Activated naive CD4-positive, alpha-beta T cell treated with anti-CD3 and anti-CD28 coated beads for 36 hours (primary cell): Measurements from ENCODE around the gene TREML1. TPM values are rescaled to one million over a fixed set of nuclear protein-coding genes. Genes with fewer than 3 reads are reported as not detected.

Experiments used
- CTCF ChIA-PET: fragments of 350-600 bp; sonication (Branson Sonifier 250); formaldehyde crosslinking; loops from one replicate; lab custom pipeline; 2021; ENCODE audit warnings: antibody characterized with exemption; lab: Charles Lee
- DNase-seq: peaks from one replicate; pipeline ENCODE4 v3.0.0-alpha.2; 2020
- H3K27ac Mint-ChIP-seq: one replicate; pipeline ENCODE4 v1.8.0; 2021; ENCODE audit warnings: mild to moderate bottlenecking, mixed read lengths
- H3K27me3 Mint-ChIP-seq: one replicate; pipeline ENCODE4 v1.8.0; 2021; ENCODE audit warnings: low read depth, mixed read lengths
- H3K36me3 Mint-ChIP-seq: one replicate; pipeline ENCODE4 v1.8.0; 2021; ENCODE audit warnings: low read depth, mixed read lengths
- H3K4me1 Mint-ChIP-seq: one replicate; pipeline ENCODE4 v1.8.0; 2021; ENCODE audit warnings: low read depth, mixed read lengths
- H3K4me3 Mint-ChIP-seq: one replicate; pipeline ENCODE4 v1.8.0; 2021; ENCODE audit warnings: mild to moderate bottlenecking, moderate library complexity, mixed read lengths
- H3K9me3 Mint-ChIP-seq: one replicate; pipeline ENCODE4 v1.8.0; 2021; ENCODE audit warnings: mixed read lengths
- intact Hi-C: fragments of 100-400 bp; cut with micrococcal nuclease; formaldehyde crosslinking; loops from one replicate; pipeline ENCODE4 v1.15.1; 2023
- total RNA-seq, 2 experiments: library from RNA; stranded (reverse); gene quantifications; one replicate each; pipeline ENCODE4 v1.2.3, GENCODE V29; 2021

TREML1 gene
- total RNA-seq, 2 experiments from 2014 or later, result not detected

DNA sequence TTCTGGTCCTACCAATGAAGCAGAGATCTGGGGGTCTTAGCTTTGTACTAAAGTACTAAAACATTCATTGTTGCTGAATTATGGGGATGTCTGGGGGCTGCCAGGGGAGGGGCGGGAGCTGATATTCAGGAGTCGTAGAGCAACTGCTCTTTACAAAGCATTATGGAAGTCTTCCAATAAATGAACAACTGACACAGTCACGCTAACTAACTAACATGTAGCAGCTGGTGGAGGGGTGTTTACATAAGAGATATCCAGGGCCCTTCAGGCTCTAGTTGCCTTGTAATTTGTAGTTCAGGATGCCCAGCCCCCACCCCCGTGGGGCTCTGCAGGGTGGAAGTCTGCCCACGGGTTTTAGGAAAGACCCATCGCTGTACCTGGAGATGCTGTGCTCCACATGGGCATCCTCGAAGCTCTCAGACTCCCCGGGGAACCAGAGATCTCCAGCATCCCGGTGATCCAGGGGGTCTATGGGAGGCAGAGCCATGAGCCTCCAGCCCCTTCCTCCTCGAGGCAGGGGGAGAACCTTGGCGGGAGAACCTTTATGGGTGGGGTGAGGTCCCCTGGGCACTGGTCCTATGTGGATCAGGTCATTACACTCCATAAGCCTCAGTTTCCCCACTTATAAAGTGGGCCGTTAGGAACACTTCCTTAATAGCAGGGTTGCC, 5.4 kb upstream of the TREML1 start:
- Mint-ChIP-seq H3K27me3 (no peaks in the 10 kb centered on the region), H3K27ac (no peak overlapping the region), H3K4me3 (no peak overlapping the region), H3K4me1 (no peaks in the 10 kb centered on the region), H3K9me3 (no peaks in the 10 kb centered on the region), H3K36me3 (no peaks in the 10 kb centered on the region)
- CTCF ChIA-PET, result no interaction called here
- intact Hi-C loops, result no loop called here
- no peak for DNase-seq

DNA sequence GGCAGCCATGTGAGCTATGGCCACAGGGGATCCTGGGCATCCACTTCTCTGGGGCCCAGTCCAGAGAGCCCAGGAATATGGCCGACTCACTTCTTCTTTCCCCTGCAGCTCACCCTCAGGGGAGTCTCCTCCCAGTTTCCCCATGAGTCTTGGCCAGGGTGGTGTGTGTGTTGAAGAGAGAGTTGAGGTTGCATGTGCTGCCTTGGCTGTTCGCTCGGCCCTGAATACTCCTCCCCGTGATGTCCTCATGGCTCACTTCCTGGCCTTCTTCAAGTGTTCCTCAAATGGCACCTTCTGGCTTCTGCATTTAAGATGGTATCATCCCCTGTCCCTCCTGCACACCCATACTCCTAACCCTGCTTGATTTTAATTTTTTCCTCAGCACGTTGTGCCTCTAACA, 3.2 kb upstream of the TREML1 start:
- CTCF ChIA-PET, result no interaction called here
- Mint-ChIP-seq H3K27ac (no peak overlapping the region), H3K27me3 (no peaks in the 10 kb centered on the region), H3K4me1 (peaks cover 3% of the 10 kb centered on the region), H3K9me3 (no peaks in the 10 kb centered on the region), H3K36me3 (no peaks in the 10 kb centered on the region), H3K4me3 (no peak overlapping the region)
- no peak for DNase-seq
- intact Hi-C loops, result no loop called here

GRCh38 chr6:41156771-41157170, 2.6 kb upstream of the TREML1 start:
- Mint-ChIP-seq H3K4me1 (peaks cover 3% of the 10 kb centered on the region), H3K9me3 (no peaks in the 10 kb centered on the region), H3K36me3 (no peaks in the 10 kb centered on the region), H3K4me3 (no peak overlapping the region), H3K27ac (no peak overlapping the region), H3K27me3 (no peaks in the 10 kb centered on the region)
- CTCF ChIA-PET, result interaction anchor here (0.6 kb wide), 1 partner anchor 150 kb away, joined by 3 read pairs; no protein-coding TSS in a partner anchor
- no peak for DNase-seq
- intact Hi-C loops, result no loop called here

DNA sequence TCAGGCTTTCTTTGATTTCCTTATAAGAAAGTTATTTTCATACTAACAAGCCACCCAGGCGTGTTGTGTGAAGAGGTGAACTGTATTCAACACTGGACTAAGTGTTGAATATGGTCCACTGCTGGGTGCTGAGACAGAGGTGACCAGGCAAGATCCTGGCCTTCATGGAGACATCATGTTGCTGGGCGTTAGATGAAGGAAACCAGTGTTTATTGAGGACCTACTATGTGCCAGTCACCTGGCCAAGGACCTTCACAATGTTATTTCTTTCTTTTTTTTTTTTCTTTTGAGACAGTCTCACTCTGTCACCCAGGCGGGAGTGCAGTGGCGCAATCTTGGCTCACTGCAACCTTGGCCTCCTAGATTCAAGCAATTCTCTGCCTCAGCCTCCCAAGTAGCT, 1.9 kb upstream of the TREML1 start:
- DNase-seq, result no peak
- Mint-ChIP-seq H3K4me3 (no peak overlapping the region), H3K27ac (no peak overlapping the region), H3K4me1 (peaks cover 3% of the 10 kb centered on the region), H3K36me3 (no peaks in the 10 kb centered on the region), H3K9me3 (no peaks in the 10 kb centered on the region), H3K27me3 (no peaks in the 10 kb centered on the region)
- CTCF ChIA-PET, result interaction anchor here (0.6 kb wide), 2 partner anchors 23 to 151 kb away, joined by 3 read pairs; no protein-coding TSS in a partner anchor
- intact Hi-C loops, result no loop called here

DNA sequence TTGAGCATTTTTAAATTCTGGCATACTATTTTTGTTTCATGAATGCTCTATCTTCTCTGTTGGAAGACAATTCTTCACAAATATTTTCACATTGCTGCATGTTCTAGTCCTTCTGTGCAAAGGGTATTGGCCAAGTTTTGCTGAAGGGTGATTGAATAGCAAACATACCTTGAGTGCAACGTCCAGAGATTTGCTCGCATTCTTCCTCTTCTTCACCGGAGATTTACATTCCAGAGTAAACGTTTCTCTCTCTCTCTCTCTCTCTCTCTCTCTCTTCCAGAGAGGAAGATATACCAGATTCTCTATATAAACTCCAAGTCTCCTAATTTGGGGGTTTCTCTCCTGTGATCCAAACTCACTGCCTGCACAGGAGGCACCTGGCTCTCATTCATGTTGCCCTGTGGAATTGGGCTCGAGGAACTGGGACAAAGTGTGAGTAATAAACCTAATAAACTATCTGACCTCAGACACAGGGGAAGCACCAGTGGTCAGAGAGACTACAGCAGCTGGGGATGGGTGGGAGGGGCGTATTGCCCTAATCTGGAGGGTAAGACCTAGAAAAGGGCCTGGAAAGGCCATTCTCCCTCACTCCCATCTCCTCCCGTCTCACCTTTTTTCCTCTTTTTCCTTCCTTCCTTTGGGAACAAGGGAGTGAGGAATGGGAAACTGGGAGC, 1.1 kb upstream of the TREML1 start:
- Mint-ChIP-seq H3K9me3 (no peaks in the 10 kb centered on the region), H3K27me3 (no peaks in the 10 kb centered on the region), H3K4me1 (peaks cover 3% of the 10 kb centered on the region), H3K36me3 (no peaks in the 10 kb centered on the region), H3K4me3 (no peak overlapping the region), H3K27ac (no peak overlapping the region)
- DNase-seq, result no peak
- CTCF ChIA-PET, result no interaction called here
- intact Hi-C loops, result no loop called here

DNA sequence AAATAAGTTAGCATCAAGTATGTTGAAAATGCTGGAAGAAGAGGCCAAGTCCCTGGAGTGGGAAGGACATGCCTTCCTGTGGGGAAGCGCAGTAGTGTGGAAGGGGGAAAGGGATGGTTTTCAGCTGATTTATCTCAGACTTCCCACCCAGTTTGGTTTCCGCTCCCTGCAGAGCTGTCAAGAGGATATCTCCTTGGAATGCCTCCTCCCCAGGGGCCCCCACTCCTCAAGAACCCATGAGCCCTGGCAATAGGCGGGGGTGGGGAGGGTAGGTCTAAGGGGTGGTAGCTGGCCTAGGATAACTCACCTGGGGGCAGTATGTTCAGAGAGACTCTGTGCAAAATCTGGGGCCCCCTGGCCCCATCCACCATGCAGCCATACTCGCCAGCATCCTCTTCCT, 696 bp downstream of the TREML1 start:
- no peak for DNase-seq
- Mint-ChIP-seq H3K27ac (no peak overlapping the region), H3K27me3 (no peaks in the 10 kb centered on the region), H3K9me3 (no peaks in the 10 kb centered on the region), H3K4me3 (no peak overlapping the region), H3K4me1 (peaks cover 3% of the 10 kb centered on the region), H3K36me3 (peaks cover 3% of the 10 kb centered on the region)
- CTCF ChIA-PET, result no interaction called here
- intact Hi-C loops, result no loop called here

GRCh38 chr6:41150671-41151070, 3.5 kb downstream of the TREML1 start:
- DNase-seq, result no peak
- Mint-ChIP-seq H3K27ac (no peak overlapping the region), H3K9me3 (no peaks in the 10 kb centered on the region), H3K36me3 (peaks cover 8% of the 10 kb centered on the region), H3K27me3 (no peaks in the 10 kb centered on the region), H3K4me1 (peaks cover 13% of the 10 kb centered on the region), H3K4me3 (no peak overlapping the region)
- intact Hi-C loops, result no loop called here
- CTCF ChIA-PET, result no interaction called here

GRCh38 chr6:41147917-41148316, 6.2 kb downstream of the TREML1 start:
- CTCF ChIA-PET, result interaction anchor here (0.6 kb wide), 1 partner anchor 196 kb away, joined by 3 read pairs; no protein-coding TSS in a partner anchor
- no peaks in the 10 kb centered on the region for H3K27me3 Mint-ChIP-seq

GRCh38 chr6:41136911-41137310, 17.2 kb downstream of the TREML1 start:
- Mint-ChIP-seq H3K4me3 (no peak overlapping the region), H3K9me3 (no peaks in the 10 kb centered on the region), H3K27ac (no peak overlapping the region), H3K36me3 (peaks cover 13% of the 10 kb centered on the region), H3K27me3 (no peaks in the 10 kb centered on the region), H3K4me1 (no peaks in the 10 kb centered on the region)
- intact Hi-C loops, result no loop called here
- DNase-seq, result no peak
- CTCF ChIA-PET, result no interaction called here

More at GRCh38 chr6:41147917-41148316, 6.2 kb downstream of the TREML1 start:
- Mint-ChIP-seq H3K4me3 (no peak overlapping the region), H3K36me3 (peaks cover 11% of the 10 kb centered on the region), H3K9me3 (no peaks in the 10 kb centered on the region), H3K4me1 (peaks cover 10% of the 10 kb centered on the region), H3K27ac (no peak overlapping the region)
- intact Hi-C loops, result loop anchor here (5.0 kb wide), 1 partner anchor 46 kb away; no protein-coding TSS in a partner anchor
- DNase-seq, result no peak

- Mint-ChIP-seq H3K27me3 (no peaks in the 10 kb centered on the region), H3K4me1 (no peaks in the 10 kb centered on the region), H3K36me3 (peaks cover 15% of the 10 kb centered on the region), H3K9me3 (no peaks in the 10 kb centered on the region), H3K4me3 (no peak overlapping the region), H3K27ac (no peak overlapping the region)
- CTCF ChIA-PET, result no interaction called here
- no peak for DNase-seq
- intact Hi-C loops, result no loop called here
These were observed 18.9 kb downstream of the TREML1 start for GRCh38 chr6:41135062-41135832.

DNA sequence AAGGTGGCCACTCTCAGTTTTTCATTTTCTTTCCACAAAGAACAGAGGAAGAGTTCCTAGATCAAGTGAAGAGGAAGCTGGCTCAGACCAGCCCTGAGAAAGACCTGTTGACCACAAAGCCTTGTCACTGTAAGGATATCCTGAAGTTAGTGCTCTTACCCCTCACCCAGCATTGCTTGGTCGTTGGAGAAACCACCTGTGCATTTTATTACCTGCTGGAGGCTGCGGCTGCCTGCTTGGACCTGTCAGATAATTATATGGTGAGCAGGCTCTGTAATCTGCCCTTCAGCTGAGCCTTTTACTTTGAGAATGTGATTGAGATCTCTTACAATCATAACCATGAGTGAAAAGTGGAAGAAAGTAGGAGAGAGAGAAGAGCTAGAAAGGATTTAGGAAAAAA, 21.9 kb downstream of the TREML1 start:
- H3K27me3 Mint-ChIP-seq, result no peaks in the 10 kb centered on the region
- no peak overlapping the region for H3K4me3 Mint-ChIP-seq
- intact Hi-C loops, result no loop called here
- H3K9me3 Mint-ChIP-seq, result no peaks in the 10 kb centered on the region
- no peak overlapping the region for H3K27ac Mint-ChIP-seq
- H3K36me3 Mint-ChIP-seq, result peaks cover 11% of the 10 kb centered on the region
- no peak for DNase-seq
- H3K4me1 Mint-ChIP-seq, result no peaks in the 10 kb centered on the region
- CTCF ChIA-PET, result no interaction called here

DNA sequence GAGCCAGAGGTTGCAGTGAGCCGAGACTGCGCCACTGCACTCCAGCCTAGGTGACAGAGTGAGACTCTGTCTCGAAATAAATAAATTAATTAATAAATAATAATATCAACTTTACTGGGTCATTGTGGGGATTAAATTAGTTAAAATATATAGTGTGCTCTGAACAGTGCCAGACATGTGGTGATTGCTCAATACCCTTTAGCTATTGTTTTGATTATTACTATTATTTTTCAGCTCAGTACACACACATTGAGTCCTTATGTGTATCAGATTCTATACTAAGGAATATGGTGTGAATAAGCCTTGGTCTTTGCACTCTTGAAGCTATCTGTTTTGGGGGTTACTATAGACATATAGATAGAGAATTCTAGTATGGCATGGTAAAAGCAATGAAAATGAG, 28.9 kb downstream of the TREML1 start:
- Mint-ChIP-seq H3K27me3 (no peaks in the 10 kb centered on the region), H3K4me1 (no peaks in the 10 kb centered on the region), H3K36me3 (peaks cover 22% of the 10 kb centered on the region), H3K4me3 (no peak overlapping the region), H3K9me3 (no peaks in the 10 kb centered on the region), H3K27ac (no peak overlapping the region)
- CTCF ChIA-PET, result no interaction called here
- no peak for DNase-seq
- intact Hi-C loops, result no loop called here
